OCI-LY1 (cell line): ENCODE results near the gene ENDOV.

ENCODE experiments used
- EZH2 ChIP-seq: fragments of 200-600 bp; sonication (generic), shearing (Covaris generic); IDR thresholded peaks from 2 replicates; pipeline ENCODE4 v1.8.0; 2017; ENCODE audit warnings: borderline replicate concordance, mixed run types, mild to moderate bottlenecking, antibody characterized with exemption, low read length, moderate library complexity, mixed read lengths
- TF ChIP-seq, protein P1 (sequence below): fragments of 200-600 bp; sonication (generic), shearing (Covaris generic); IDR thresholded peaks from 2 replicates; pipeline ENCODE4 v1.5.1; 2017; ENCODE audit warnings: mild to moderate bottlenecking, antibody characterized with exemption, low read length, moderate library complexity, mixed read lengths

DNA sequence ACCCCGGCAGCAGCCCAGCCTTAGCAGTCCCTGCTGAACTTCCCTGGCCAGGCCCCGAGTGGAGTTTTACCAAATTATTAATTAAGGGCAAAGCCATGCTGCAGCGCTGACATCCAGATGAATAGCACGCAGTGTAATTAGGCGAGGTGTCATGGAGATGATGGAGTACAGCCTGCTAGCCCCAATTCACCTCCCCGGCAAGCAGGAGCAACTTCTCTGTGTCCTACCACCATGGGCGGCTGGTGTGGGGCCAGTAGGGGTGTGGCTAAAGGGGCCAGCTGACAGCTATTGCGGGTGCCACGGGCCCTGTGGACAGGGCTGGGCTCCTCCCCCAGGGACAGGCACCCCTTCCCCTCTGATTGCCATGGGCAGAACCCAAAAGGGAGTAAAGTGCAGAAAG is 24.5 kb downstream of the ENDOV start:
- TF ChIP-seq, protein P1, sequence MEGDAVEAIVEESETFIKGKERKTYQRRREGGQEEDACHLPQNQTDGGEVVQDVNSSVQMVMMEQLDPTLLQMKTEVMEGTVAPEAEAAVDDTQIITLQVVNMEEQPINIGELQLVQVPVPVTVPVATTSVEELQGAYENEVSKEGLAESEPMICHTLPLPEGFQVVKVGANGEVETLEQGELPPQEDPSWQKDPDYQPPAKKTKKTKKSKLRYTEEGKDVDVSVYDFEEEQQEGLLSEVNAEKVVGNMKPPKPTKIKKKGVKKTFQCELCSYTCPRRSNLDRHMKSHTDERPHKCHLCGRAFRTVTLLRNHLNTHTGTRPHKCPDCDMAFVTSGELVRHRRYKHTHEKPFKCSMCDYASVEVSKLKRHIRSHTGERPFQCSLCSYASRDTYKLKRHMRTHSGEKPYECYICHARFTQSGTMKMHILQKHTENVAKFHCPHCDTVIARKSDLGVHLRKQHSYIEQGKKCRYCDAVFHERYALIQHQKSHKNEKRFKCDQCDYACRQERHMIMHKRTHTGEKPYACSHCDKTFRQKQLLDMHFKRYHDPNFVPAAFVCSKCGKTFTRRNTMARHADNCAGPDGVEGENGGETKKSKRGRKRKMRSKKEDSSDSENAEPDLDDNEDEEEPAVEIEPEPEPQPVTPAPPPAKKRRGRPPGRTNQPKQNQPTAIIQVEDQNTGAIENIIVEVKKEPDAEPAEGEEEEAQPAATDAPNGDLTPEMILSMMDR, result no peak
- no peak for TF ChIP-seq EZH2
